Activated CD4-positive, alpha-beta T cell treated with anti-CD3 and anti-CD28 coated beads for 24 hours (primary cell): Measurements from ENCODE around the gene DOCK1.
"Not testable (repeated sequence)": the region's sequence is repeated elsewhere in the genome, so short reads cannot be mapped to it uniquely, and the experiment has no call there.

Source experiments
- DNase-seq, 2 donors: peaks; one replicate each; pipeline ENCODE4 v3.0.0-alpha.2; 2020; ENCODE audit warnings: low read depth in 2 of 2

DOCK1 gene

DNA sequence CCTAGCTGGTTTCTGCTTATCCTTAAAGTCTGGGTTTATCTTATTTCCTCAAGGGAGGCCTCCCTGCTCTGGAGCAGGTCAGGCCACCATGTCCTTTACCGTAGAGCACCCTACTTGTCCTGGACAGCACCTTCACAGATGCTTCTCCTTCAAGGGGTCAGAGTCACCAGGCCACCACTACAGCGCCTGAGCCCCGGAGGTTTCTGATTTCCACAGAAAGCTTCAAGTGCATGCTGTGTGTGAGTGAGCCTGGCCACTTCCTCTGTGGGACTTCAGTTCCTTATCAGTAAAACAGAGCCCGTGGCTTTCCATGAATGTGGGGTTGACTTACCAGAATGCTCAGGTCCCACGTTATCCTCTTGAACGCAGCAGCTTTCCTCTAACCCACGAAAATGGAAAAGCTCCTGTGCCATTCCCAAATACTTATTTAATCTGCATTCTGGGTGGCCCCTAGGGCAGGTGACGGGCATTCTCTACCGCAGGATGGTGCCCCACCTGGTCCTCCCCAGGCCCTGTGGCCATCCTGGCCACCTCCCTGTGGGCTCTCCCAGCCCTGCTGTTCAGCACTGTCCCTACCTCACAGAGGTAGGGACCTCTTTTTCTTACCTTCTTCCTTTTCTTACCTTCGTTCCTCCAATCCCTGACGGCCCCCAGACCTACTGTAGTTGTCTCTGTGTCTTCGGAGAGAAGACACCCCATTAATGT is 1.4 kb upstream of the DOCK1 start:
- DNase-seq: no peak

DNA sequence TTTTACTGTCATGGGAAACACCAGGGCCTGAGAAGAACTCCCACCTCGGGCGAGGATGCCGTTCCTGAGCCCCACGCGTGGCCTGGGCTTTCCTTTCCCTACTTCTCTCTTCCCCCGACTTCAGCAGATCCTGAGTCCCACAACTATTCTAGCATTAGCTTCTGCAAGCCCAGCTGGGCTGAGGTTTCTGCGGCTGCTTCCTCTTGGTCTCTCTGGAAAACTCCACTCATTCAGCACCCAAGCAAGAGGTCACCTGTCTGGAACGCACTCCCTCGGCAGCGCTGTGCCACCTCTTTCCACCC is 761 bp upstream of the DOCK1 start:
- DNase-seq: no peak

DNA sequence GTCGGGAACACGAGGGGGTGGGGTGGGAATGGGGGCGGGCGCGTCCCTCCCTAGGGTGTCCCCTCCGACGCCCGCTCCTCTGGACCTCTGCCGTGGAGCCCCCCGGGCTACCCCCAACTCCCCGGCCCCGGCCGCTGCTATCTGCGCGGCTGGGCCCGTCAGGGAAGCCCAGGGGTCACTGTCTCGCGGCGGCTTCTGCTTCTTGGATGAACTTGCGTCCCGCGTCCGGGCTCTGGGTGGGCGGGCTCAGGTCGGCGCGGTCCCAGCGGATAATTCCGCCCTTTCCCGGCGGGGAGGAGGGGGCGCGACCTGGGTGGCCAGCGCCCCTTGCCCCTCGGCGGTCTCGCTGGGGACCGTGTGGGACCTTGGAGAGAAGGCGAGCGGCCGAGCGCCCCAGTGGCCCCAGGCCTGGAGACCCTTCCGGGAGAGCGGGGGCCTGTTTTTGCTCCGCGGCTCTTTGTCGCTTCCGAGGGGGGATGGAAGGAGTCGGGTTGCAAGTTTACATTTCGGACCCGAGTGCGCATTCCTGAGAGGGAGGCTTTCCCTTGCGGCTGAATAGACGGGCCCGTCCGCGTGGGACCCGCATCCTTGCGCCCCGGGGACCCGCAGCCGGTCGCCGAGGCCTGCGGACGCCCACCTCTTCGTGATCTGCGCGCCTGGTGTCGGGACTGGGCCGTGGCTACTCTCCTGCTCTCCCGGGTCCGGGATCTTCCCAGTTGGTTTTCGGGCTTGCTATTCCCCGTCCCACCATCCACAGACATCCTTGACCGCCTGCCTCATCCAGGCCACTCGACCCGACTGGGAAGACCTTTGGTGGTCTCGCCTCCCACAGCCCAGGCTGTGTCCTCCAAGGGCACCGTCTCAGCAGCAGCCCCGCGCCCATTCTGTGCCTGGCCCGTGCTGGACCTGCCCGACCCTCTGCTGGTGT is 812 bp downstream of the DOCK1 start:
- DNase-seq: no peak

DNA sequence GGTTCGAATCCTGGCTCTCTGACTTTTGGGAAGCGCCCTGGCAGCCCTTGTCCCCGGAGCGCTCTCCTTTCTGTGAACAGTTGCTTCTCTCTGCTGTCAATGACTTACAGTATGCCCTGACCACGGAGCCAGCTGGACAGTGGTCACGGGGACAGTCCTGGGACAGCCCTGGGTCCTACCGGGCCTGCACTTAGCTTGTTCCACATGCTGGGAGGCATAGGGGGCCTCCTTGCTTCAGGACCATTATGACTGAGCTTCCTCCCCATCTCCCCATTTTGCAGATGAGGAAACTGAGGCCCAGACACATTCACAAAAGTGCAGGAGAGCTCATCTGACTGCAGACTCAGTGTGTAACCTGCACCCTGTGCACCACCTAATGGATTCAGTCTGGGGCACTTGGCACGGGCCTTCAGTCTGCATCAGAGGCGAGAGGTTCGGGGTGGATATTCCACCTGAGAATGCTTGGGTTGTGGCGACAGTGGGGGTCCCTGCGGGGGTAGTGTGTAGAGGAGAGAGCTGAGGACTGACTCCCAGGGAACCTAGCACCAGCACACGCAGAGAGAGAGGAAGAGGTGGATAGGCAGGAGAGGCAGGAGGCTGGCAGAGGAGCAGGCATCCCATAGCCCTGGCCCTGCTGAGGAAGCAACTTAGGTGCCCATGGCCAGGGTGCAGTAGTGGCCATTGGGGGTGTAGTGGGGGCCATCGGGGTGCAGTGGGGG is 1.6 kb downstream of the DOCK1 start:
- no peak for DNase-seq

DNA sequence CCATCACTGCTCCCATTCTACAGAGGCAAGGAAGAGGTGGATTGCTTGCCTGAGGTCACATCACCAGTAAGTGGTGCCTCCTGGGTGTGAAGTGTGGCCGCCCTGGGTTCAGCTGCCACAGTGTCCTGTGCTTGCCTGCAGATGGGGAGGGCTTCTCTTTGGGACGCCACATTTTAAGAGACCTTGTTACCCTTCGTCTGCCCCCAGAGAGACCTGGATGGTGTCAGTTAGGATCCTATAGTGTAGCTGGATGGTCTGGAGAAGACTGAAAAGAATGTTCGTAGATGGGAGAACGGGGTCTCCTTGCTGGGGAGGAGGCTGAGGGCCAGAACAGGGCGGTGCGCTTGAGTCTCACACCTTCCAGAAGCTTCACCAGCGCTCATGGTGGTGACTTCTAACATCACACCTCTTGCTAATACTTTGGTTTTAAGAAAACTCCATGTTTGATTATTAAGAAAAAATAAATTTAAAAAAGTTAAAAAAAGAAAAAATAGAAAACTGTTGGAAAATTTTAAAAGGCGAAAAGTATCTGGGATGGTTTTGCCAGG is 2.3 kb downstream of the DOCK1 start:
- no peak for DNase-seq

DNA sequence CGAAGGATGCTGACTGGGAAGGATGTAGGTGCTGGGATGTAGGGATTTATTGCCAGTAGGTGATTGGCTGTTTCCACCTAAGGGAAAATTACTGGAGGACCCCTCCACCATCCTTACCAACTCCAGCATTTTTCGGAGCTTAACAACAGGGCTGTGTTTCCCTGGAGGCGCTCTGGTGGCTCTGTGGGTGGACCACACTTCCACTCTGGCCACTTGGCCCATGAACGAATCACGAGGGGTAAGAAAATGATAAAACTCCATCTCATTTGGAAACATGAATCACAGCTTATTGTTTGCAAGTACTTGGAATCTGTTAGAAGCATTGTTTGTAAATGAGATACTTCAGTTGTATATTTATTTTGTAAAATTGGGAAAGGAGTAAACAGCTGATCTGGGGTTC is 3.0 kb downstream of the DOCK1 start:
- DNase-seq: no peak

DNA sequence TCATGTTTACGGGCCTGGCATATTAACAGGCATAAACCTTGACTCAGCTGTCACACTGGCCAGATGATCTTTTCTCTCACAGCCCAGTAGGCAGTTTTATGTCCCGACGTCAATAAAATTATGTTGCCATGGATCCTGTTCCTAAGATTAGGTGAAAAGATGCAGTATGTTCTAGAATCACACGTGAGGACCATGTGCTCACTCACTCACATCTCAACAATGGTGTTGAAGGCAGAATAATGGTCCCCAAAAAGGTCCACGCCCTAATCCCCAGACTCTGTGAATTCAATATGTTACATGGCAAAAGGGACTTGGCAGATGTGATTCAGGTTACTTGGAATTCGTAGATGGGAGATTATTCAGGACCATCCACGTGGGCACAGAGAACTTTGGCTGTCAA is 3.5 kb downstream of the DOCK1 start:
- DNase-seq: no peak

DNA sequence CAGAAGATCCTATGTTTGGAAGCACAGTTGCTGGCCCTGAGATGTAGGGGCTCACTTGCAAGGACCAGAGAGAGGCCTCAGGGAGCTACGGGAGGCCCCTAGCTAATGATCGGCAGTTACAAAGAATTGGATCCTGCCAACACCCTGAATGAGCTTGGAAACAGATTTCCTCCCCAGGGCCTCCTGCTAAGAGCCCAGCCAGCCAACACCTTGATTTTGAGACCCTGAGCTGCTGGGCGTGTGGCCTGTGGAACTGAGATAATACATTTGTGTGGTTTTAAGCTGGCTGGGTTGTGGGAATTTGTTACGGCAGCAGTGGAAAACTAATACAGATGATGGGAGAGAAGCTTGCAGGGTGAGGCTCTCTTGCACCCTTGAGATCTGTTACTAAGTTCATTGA is 3.9 kb downstream of the DOCK1 start:
- no peak for DNase-seq

DNA sequence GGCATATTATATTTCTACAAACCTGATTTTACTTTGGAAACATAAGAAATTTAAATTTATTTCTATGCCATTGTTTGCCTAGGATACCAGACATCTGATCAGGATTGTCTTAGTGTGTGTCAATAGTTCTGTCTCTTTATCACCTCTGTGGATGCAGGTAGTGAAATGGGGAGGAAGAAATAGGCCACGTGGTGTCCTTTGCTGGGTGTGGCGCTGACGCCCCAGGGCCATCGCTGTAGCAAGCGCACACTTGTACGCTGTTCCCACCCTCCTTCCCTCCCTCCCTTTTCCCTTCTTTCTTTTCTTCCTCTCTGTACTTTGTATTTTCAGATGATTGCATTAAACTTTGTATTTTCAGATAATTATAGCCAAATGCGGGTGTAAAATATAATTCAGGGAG is 5.0 kb downstream of the DOCK1 start:
- no peak for DNase-seq

DNA sequence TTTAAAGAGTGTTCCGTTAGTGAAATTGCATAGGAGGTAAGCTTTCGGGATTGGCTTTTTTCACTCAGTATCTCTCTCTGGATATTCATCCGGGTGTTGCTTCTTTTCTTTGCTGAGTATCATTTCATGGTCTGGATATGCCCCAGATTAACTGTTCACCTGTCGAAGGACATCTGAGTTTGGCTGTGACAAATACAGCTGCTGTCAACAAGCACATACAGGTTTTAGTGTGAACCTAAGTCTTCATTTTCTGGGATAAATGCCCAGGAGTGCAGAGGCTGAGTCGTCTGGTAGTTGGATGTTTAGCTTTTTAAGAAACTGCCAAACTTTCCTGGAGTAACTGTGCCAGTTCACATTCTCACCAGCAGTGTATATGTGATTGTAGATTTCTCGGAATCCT is 5.6 kb downstream of the DOCK1 start:
- DNase-seq: no peak

DNA sequence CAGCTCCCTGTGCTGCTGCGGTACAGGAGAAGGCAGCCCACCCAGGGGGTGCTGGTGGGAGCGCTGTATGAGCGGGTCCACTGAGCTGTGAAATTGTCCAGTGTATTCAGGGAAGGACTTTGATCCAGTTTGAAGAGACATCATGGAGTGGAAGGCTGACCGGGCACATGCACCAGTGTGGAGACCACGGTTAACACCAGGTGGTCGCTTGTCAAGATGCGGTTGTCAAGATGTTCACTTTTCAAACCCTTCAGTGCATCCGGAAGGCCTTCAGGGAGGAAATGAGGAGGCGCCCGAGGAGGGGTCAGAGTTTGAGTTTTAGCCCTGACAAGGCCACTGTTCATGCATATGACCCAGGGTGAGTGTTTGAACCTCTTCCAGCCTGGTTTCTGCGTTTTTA is 6.1 kb downstream of the DOCK1 start:
- no peak for DNase-seq

DNA sequence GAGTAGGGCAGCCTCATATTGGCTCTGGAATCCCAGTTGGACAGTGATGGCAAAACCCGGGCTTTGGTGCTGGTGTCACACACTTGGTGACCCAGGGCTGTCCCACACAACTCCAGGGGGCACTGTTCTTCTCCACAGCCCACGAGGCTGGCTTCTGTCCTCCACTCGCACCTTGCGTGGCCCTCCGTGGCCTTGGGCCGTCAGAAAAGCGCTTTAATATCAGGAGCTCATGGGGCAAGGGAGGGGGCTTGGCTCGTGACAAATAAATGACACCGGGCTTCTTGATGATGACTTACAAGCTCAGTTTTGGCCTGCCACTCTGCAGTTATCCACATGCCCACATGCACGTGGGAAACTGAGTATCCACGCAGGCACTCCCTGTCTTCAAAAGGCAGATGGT is 8.1 kb downstream of the DOCK1 start:
- DNase-seq: no peak

DNA sequence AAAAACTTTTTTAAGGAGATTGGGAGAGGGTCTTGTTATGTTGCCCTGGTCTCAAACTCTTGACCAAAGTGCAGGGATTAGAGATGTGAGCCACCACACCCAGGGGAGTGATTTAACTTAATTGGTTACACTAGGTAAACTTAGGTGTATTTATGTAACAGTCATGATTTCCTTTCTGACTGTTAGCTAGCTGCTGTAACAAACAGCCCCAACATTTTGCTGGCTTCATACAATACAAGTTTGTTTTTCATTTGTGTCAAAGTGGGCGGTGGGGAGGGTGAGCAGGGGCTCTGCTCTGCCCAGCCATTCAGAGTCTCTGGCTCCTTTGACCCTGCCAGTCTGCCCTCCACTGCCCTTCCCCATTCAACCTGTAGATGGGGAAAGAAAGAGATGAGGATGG is 9.3 kb downstream of the DOCK1 start:
- no peak for DNase-seq

DNA sequence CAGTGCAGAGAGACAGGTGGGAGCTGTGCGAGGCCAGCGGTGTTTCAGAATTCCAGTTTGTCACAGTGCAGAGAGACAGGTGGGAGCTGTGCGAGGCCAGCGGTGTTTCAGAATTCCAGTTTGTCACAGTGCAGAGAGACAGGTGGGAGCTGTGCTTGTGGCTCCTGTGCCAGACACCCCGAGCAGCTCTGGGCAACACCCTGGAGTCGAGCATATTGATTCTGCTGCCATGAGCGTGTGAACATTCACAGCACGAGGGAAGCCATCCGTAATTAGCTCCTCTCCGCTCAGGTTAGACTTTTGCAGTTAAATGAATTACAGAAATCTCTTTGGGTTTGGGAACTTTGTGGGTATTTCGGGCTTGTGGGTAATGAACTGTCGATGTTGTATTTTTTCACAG is 11.7 kb downstream of the DOCK1 start:
- not testable (repeated sequence) for DNase-seq

DNA sequence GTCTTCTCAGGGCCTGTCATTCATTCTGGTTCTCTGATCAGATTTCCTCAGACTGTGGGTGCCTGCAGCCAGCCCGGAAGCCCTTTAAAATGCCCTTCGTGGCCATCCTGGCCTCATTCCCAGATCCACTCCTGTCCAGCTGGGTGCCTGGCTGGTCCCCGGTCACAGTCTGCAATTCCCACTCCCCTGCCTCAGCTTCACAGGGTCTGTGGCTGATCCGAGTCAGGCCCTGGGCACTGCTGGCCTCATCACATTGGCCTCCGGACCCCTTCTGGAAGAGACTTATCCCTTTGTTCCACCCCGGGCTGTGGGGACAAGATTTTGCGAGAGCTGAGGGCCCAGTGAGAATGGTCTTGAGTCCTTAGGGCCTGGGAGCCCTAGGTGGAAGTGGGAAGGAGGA is 12.1 kb downstream of the DOCK1 start:
- DNase-seq: no peak

DNA sequence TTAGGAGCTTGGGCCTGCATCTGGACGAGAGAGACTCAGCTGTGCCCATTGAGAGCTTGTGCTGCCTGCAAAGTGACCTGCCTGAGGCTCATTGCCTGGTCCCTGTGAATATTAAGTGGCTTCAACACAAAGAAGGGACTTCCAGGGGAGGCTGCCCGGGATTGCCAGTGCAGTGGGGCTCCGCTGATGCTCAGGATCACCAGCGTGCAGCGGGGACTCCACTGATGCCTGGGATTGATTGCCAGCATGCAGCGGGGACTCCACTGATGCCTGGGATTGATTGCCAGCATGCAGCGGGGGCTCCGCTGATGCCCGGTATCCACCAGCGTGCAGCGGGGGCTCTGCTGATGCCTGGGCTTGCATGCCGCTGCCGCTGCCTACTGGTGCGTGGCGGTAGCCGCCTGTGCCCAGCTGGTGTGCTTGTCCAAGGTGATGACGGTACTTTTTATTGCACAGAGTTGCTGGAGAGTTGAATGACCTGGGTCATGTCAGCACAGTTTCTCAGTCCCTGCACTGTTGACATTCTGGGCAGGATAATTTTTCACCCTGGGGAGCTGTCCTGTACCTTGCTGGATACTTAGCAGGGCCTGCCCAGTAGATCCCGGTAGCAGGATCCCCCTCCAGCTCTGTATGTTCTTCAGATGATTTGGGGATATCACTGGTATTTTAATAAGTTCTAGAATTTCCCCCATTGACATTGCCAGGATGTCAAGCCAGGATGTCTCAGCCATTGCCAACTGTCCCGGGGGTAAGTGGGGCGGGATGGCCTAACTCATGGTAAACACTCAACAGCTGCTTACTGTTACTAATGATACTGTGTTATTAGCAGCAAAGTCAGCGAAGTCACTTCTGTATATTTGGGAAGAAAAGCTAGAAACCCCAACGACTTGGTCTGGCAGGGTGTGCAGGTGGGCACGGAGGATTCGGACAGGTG is 13.0 kb downstream of the DOCK1 start:
- no peak for DNase-seq

DNA sequence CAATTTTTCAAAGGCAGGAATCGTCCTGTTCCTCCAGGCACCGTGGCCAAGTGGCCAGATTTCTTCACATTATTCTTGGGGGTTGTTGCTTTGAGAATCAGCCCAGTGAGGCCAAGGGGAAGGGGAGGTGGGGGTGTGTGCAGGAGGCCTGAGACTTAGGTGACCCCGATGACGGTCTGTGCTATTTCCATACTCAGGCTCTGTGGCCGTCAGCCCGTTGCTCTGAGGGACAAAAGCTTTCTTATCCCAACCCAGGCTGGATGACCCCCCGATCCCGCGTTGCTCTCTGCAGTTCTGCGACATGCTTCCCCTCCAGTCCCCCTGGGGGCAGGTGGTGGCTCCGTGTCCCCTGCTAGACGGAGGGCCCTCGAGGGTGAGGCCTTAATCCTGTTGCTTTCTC is 14.2 kb downstream of the DOCK1 start:
- no peak for DNase-seq

DNA sequence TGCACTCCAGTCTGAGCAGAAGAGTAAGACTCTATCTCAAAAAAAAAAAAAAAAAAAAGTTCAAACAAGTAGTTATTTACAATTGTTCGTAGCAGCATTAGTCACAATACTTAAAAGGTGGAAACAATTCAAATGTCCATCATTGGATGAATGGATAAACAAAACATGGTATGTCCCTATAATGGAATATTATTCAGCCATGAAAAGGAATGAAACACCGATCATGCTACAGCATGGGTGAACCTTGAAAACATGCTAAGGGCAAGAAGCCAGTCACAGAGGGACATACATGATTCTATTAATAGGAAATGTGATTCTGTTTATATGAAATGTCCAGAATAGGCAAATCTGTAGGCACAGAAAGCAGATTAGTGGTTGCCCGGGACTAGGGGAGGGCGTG is 15.9 kb downstream of the DOCK1 start:
- no peak for DNase-seq

DNA sequence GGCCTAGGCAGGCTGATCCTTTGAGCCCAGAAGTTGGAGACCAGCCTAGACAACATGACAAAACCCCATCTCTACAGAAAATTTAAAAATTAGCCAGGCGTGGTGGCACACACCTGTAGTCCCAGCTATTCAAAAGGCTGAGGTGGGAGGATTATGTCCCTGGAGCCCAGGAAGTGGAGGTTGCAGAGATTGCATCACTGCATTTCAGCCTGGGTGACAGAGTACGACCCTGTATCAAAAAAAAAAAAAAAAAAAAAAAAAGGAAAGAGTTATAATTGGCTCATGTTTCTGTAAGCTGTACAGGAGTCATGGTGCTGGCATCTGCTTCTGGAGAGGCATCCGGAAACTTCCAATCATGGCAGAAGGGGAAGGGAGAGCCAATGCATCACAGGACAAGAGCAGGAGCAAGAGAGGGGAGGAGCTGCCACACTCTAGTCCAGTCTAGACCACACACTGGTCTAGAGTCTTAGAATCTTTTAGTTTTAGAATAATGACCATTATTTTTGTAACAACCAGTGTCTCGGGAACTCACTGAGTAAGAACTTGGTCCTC is 16.8 kb downstream of the DOCK1 start:
- DNase-seq: no peak

DNA sequence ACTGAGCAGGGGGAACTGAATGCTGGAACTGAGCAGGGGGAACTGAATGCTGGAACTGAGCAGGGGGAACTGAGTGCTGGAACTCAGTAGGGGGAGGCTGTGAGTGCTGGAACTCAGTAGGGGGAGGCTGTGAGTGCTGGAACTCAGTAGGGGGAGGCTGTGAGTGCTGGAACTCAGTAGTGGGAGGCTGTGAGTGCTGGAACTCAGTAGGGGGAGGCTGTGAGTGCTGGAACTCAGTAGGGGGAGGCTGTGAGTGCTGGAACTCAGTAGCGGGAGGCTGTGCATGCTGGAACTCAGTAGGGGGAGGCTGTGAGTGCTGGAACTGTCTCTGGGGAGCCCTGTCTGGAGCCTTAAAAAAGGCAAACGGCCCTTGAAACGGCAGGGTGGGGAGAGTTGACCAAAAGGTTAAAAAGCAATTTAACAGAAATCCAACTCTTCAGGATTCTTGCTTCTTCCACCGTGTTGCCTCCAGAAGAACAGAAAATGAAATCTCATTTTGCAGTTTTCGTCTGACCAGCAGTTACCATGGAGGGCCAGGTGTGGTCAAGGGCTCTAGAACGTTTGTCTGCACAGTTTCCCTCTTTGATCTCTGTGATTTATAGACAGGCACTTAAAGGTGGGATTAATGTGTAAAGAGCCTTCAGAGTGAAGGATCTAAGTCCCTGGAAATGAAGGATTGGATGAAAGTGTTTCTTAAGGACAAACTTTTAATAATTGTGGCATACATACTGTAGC is 19.1 kb downstream of the DOCK1 start:
- no peak for DNase-seq
